GM18861 (cell line): ENCODE data around the gene PIGP.
"Not testable (repeated sequence)": the region's sequence is repeated elsewhere in the genome, so short reads cannot be mapped to it uniquely, and the experiment has no call there.

Source experiments
- ATAC-seq: cut with Tn5 transposase; IDR thresholded peaks from one replicate; pipeline ENCODE4 v1.9.1; 2021; ENCODE audit not compliant: unreplicated experiment

Gene PIGP

DNA sequence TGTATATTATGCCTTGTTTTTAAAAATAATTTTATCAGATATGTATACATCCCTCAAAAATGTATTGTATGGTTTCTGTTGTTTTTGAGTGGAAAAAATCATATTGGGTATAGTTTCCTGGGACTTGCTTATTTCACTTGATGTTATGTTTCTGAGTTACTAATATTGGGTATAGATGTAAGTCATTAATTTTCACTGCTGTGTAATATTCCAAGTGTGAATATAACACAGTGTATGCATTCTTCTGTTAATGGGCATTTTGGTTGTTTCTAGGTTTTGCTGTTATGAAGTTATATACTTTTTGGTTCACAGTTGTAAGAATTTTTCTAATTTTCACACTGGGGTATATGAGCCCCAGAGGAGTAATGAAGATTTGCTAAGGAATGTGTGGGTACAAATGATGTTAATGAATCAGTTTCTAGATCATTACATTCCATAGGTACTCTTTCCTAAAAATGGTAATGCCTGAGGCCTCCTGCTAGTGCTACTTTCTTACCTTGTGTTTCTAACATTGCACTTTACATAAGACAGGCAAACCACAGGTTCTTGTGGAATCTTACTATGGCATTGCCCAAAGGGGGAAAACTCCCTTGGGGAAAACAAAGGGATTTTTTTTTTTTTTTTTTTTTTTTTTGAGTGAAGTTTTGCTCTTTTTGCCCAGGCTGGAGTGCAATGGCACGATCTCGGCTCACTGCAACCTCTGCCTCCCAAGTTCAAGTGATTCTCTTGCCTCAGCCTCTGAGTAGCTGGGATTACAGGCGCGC is 3.4 kb upstream of the PIGP start:
- ATAC-seq, result no peak

DNA sequence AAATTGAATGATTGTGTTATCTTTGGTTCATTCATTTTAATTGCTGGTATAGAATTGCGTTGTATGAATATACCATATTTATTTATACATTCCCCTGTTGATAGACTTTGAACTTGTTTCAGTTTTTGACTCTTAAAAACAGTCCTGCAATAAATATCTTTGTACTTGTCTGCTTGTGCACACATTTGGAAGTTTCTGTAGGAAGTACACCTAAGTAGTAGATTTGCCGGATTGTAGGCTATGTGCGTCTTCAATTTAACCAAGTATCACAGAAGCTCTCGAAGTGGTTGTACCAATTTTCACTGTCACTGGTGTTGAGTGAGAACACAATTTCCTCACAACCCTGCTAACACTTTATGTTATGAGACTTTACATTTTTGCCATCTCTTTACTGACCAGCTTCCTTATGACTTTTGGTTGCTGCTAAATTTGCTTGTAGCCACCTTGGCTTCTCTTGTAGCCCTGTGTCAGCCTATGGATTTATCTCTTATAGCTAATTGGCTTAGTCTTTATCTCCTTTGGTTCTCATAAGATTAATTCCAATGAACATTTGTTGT is 2.4 kb upstream of the PIGP start:
- no peak for ATAC-seq

DNA sequence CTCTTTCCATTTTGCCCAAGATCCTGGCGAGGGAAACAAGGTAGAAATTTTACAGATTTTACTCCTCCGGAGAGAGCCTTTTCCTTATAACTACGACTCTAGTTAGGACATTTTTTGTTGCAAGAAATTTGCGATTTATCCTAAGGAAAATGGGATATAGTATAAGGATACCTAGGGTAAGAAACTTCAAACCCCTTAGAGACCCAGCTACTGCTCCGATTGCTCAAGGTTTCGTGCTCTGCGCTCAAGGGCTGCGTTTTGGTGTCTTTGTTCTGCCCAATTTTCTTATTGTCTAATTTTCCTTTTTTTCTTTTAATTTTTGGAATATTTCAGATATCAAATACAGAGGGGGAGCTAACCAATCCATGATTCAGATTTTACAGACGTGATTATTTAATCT is 1.7 kb upstream of the PIGP start:
- ATAC-seq, result no peak

DNA sequence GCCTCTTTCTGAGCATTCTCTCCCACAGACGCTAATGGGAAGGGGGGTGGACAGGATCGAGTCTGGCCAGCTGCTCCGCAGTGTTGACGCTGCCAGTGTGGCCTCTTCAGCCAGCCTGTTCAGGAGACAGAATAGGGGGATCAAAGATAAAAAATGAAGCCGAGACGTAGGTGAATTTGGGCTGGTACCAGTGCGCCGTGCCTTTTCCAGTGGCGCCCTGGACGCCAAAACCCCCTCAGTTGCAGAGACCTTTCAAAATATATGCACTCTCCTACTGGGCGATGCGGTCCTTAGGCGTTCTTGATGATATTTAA is 1.3 kb upstream of the PIGP start:
- ATAC-seq, result no peak

DNA sequence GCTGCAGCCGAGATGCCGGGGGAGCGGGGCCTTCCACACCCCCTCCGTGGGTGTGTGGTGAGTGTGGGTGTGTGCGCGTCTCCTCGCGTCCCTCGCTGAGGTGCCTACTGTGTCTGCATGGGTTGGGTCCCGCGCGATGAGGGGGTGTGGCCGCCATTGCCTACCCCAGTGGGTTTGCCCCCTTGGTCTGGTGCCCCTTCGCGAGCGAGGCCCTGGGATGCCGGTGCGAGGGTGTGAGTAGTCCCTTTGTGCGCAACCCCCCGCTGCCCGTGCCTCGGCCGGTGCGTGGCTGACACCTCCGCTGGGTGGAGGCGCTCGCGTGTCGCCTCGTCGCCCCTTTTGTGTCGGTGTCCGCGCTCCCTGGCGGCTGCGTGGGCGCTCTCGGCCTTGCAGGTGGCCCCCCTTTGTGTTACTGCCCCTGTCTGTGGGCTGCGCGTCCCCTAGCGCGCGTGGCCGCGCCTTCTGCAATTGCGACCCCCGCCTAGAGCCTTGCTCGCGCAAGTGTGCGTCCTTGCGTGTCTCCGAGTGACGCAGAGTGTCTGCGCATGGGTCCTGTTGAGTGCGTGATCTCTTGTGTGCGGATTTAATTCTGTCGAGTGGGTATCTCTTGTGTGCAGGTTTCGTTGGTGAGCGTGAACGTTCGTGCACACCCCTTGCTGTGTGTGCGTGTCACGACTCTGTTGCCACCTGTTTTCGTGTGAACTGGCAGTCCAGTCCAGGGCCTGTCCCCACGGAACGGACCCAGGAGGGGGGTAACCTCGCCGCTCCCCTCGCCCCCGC is 736 bp upstream of the PIGP start:
- ATAC-seq, result peak; percentile 25

DNA sequence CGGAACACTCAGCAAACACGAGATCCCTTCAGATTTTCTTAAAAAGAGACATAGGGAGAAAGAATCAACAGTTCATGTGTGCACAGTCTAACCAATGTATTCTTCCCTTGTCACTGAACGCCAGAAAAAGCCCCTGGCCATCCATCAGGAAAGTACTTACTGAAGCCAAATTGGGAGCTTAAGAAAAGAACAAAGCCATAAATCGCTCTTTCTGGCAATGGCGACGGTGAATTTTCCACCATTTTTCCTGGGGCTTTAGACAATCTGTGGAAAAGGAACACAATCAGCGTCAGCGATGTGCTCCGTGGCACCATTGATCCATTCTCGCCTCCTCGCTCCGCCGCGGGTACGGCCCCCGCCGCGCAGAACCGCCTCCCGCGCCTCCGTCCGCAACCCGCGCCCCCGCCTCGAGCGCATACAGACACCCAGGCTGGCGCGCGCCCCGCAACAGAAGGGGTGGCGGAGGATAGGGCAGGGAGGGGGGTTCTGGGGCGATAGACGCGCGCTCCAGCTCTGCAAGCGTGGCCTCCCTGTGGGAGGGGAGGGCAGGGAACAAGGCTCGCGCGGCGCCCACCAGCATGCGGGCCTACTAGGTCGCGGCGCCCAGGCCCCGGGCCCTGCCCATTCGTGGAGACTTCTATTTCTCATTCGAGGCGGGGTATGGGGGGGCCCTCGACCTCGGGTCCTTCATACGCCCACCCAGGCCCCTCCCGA is 440 bp downstream of the PIGP start:
- peak; percentile 23 for ATAC-seq

DNA sequence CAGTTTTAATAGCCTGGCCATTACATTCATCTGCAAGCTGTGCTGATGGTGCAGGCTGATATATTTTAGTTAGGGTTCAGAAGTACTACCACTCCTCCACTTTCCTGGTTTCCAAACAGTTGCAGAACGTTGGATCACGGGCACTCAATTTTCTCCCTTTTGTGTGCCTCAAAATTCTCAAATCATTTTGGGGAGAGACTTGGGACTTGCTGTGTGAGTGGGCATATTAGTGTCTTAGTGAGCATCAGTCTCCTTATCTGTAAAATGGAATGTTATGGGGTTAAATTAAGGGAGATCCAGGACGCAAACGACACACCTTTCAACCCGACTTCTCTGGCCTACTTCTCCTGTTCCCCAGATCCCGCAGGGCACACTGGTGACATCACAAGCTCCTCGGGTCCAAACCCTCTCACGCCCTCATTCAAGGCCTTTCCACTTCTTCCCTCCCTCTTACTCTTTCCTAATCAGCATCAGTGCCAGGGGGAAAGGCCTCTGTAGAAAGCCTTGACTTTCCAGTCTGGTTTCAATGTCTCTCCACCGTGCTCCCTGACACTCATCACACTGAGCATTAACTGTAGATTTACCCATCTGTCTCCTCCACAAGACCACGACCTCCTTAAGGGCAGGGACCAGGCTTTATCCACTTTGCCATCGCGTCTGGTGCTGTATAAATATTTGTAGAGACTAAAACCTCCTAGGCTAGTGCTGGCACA is 1.2 kb downstream of the PIGP start:
- no peak for ATAC-seq

DNA sequence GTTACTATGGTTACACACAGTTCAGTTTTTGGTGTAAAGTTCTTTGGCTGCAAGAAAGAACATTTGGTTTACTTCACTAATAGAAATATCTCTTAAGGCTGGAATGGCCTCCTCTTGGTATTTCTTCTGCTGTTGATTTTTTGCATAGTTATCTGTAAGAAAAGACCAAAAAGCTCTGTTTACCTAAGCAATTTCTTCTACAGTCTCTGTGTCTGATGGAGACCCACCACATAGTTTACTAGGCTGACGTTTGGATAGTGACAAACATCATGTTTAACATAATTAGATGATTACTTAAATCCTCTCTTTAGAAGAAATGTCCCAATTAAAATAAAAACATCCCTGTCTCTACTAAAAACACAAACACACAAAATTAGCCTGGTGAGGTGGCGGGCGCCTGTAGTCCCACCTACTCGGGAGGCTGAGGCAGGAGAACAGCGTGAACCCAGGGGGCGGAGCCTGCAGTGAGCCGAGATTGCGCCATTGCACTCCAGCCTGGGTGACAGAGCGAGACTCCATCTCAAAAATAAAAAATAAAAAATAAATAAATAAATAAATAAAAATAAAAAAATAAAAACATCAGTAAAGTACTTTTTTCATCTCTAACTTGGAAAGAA is 7.2 kb downstream of the PIGP start:
- ATAC-seq, result no peak

DNA sequence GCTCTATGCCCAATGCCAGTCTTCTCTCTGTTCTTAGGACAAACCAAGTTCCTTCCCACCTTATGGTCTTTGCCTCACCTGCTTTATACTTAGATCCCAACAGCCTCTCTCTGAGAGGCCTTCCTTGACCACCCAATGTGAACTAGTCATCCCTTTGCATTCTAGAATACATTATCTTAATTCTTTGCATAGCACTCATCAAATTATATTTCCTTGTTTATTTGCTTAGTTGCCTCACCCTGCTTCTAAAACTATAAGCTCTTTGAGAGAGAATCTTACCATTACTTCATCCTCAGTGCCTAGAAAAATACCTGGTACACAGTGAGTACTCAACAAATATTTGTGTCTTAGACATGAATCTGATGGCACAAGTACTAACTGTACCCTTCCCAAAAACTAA is 8.0 kb downstream of the PIGP start:
- no peak for ATAC-seq

DNA sequence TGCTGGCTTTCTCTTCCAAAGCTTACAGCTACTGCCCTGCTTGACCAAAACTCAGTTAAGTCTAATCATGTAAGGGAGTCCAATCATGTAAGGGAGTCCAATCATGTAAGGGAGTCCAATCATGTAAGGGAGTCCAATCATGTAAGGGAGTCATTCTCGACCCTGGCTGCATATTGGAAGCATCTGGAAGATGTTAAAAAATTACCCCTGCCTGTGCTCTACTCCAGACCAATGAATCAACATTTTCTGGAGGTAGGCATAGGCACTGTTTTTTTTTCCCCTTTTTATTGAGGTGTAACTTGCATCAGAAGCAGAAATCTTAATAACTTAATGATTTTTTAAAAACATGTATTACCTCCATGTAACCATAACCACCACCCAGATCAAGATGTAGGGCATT is 9.4 kb downstream of the PIGP start:
- no peak for ATAC-seq

DNA sequence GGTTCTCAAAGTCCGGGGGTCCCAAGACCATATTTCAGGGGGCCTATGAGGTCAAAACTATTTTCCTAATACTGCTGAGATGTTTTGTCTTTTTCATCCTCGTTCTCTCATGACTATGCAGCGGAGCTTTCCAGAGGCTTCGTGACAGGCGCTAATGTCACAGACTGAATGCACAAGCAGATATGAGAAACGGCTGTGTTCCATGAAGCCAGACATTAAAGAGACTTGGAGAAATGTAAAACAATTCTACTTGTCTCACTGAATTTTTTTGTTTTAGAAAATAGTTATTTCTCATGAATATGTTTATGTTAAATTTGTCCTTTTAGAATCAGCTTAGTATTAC is 10.3 kb downstream of the PIGP start:
- no peak for ATAC-seq

DNA sequence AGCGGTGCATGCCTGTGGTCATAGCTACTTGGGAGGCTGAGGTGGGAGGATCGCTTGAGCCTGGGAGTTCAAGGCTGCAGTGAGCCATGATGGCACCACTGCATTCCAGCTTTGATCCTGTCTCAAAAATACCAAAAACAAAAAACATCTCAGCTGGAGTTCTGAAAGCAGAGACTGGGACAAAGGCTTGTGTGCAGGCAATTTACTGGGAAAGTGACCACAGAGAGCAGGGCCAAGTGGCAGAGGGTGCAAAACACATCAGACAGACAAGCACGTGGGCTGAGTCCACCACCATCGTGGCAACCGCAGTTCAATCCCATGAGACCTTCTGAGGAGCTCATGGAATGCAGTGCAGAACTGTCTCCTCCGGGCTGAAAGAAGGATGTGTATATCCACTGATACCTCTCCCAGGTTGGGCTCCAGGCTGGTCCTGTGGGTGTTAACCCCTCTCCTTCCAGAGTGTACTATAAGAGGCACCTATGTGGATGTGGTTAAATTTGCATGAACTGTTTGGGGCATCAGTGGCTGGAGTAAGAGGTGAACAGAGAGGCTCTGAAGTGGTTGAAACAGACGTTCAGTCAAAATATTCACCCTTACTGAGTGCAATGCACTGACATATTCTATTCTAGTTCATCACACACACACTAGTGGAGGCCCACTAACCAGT is 10.8 kb downstream of the PIGP start:
- ATAC-seq, result no peak

DNA sequence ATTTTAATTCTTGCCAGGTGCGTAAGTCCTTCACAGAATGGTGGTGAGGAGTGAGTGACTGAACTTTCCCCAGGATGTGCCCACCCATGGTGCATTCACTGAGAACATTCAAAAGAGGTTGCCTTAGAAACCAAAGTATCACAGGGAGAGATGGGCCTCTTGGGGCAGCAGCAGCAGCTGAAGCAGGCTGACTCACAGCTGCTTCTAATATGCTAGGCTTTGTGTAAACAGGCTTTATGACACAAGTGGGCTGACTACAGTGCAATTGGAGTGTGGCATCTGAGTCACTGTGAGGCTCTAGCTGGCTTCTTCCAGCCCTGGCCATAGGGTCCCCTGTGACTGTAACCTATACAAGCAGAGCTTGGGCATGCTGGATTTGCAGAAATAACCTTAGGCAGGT is 12.6 kb downstream of the PIGP start:
- ATAC-seq, result no peak

DNA sequence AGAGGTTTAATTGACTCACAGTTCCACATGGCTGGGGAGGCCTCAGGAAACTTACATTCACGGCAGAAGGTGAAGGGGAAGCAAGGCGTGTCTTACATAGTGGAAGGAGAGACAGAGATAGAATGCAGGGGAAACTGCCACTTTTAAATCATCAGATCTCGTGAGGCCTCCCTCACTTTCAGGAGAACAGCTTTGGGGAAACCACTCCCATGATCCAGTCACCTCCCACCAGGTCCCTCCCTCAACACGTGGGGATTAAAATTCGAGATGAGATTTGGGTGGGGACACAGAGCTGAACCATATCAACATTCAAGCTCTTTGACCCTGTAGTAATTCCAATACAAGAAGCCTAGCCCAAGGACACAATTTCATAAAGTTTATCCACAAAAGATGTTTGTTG is 13.7 kb downstream of the PIGP start:
- no peak for ATAC-seq

DNA sequence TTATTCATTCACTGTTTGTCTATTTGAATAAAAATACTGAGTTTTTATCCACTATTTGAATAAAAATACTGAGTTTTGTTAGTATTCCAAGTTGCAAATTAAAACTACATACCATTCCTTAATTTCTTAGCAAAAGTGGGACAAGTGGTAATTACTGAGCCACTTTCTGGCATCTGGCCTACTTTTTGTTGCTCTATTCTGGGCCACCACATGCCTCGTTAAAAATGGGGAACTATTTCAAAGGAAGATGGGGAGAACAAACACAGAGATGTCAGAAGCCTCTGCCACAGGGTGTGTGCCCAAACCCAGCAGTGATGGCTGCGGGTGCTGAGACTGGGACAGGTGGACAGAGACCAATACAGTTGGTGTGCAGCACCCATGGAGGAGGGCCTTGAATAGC is 14.6 kb downstream of the PIGP start:
- no peak for ATAC-seq

DNA sequence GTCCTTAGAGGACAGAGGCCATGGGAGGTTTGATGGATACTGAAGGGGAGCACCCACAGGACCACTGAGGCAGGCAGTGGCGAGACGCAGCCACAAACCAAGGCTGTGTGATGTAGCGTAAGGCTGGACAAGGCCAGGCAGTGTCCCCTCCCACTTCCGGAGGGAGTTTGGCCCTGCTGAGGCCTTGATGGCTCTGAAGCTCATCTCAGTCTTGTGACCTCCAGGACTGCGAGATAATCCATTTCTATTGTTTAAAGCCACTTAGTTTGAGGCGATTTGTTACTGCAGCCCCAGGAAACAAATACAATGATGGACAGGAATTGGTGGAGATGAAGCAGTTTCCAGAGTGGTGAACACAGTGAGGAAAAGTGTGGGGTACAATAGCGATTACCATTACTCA is 15.3 kb downstream of the PIGP start:
- ATAC-seq, result no peak

DNA sequence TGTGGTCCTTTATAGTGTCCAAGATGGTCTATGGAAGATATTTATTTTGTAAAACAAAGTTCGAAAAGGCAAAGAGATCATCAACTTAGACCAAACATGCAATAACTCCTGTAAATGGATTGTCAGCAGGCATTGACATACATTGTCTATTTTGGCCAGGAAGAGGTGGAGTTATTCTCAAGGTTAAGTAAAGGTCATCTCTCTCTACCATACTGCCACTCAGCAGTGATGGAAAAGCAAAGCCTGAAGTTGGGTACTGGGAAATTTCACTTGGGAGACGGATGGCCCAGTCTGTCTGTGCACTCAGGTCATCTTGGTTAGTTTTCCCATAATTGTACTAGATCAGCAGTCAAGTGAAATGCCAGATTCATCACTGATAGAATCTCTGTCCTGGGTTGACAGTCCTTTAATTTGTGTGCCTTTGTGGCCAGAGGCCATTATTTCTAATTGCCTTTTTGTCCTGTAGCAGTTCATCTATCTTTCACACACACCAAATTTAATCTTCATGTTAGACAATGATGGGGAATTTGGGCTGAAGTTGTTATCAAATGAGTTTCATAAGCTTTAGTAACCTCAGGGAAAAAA is 17.5 kb downstream of the PIGP start:
- no peak for ATAC-seq

DNA sequence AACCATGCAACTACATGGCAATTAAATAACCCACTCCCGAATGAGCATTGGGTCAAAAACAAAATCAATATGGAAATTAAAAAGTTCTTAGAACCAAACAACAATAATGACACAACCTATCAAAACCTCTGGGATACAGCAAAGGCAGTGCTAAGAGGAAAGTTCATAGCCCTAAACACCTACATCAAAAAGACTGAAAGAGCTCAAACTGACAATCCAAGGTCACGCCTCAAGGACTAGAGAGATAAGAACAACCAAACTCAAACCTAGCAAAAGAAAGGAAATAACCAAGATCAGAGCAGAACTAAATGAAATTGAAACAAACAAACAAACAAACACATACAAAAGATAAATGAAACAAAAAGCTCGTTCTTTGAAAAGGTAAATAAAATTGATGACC is 23.1 kb downstream of the PIGP start:
- not testable (repeated sequence) for ATAC-seq

DNA sequence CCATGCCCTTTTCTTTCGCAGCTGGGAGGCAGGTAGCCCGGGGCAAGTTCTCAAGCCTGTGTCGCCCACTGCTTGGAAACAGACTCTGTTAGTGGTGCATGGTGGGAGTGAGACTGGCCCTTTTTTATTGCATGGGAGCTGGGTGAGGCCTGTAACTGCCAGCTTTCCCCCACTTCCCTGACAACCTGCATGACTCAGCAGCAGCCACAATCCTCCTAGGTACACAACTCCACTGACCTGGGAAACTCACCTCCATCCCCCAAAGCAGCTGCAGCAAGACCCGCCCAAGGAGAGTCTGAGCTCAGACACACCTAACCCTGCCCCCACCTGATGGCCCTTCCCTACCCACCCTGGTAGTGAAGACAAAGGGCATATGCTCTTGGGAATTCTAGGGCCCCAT is 25.8 kb downstream of the PIGP start:
- no peak for ATAC-seq

DNA sequence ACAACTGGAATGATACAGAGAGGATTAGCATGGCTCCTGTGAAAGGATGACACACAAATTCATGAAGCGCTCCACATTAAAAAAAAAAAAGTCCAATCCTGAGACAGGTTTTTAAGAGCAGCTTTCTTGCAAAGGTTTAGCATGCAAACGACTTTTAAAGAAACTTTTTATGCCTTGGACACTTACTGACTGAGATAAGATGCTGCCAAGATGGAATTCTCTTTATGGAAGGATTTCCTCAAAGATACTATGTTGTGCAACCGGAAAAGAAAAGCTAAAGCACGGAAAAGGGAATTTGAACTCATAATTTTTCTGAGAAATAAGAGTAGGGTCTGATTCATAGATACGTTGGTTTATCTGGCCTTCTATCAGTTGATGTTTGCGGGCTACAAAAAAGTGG is 27.3 kb downstream of the PIGP start:
- no peak for ATAC-seq
